RPMI8226 (cell line): ENCODE data around the gene ZNF628.

Experiments used
- DNase-seq: peaks from one replicate; pipeline ENCODE4 v3.0.0-alpha.2; 2015

Gene ZNF628

DNA sequence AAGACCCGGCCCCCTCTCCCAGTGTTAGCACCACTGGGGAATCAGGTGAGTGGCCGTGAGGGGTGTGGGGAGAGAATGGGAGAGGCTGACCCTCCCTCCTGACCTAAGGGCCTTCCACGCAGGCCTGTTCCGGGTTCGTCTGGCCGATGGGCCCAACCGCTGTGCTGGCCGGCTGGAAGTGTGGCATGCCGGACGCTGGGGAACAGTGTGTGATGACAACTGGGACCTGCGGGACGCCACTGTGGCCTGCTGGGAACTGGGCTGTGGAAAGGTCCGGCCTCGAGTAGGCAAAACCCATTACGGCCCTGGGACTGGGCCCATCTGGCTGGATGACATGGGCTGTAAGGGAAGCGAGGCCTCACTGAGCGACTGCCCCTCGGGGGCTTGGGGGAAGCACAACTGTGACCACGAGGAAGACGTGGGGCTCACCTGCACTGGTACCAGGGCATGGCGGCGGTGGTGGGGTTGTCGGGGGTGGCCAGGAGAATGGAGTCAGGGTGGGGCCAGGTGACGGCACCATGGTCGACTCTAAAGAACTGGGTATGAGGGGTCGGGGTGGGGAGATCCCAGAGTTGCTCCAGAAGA, 24.0 kb downstream of the ZNF628 start:
- no peak for DNase-seq

DNA sequence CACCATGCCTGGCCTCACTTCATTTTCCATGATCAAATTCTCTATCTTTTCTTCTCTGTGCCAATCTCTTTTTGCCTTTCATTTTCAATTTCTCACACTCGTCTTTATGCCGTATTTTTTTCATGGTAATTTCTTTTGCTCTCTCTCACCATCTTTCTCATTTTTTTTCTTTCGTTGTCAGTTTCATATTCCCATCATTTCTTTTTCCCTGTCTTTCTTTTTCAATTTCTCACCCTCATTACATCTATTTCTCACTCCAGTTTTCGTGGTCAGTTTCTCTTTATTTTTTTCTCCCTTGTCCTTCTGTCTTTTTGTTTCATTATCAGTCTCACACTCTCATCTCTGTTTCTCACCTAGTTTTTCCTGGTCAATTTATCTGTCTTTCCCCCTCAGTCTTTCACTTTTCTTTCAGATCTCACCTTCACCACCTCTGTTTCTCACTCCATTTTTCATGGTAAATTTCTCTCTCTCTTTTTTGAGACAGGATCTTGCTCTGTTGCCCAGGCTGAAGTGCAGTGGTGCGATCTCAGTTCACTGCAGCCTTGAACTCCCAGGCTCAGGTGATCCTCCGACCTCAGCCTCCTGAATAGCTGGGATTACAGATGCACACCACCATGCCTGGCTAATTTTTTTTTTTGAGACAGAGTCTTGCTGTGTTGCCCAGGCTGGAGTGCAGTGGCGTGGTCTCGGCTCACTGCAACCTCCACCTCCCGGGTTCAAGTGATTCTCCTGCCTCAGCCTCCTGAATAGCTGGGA, 26.0 kb downstream of the ZNF628 start:
- DNase-seq, result no peak

DNA sequence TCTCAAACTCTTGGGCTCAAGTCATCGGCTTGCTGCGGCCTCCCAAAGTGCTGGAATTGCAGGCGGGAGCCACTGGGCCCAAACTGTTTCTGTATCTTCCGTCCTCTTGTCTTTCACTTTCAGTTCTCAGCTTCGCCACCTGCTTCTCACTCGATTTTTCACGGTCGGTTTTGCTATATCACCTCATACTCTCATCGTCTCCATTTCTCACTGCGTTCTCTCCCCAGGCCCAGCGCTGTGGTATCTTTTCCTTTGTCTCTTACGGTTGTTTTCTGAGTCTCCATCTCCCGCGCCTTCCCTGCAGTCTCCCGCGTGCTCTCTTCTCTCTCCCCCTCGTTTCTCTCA, 26.7 kb downstream of the ZNF628 start:
- no peak for DNase-seq

GRCh38 chr19:55503502-55504251, 27.3 kb downstream of the ZNF628 start:
- DNase-seq, result peak; percentile 91

GRCh38 chr19:55504252-55504603, 27.8 kb downstream of the ZNF628 start:
- DNase-seq, result no peak

DNA sequence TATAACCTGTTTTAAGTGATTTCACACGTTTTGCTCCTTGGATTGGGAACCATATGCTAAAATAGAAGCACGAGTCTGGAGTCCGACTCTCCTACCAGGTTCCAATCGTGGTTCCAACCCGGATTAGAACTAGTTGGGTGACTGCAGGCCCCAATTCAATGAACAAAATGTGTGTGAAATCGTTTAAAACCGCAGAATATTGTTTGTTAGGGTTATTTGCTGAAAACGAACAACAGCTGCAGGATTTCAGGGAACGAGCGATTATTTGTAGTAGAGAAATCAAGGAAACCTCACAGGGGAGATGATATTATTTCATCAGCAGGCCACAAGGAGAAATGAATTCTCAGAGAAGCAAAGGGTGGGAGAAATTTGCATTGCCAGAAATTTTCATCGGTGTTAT, 28.6 kb downstream of the ZNF628 start:
- no peak for DNase-seq

DNA sequence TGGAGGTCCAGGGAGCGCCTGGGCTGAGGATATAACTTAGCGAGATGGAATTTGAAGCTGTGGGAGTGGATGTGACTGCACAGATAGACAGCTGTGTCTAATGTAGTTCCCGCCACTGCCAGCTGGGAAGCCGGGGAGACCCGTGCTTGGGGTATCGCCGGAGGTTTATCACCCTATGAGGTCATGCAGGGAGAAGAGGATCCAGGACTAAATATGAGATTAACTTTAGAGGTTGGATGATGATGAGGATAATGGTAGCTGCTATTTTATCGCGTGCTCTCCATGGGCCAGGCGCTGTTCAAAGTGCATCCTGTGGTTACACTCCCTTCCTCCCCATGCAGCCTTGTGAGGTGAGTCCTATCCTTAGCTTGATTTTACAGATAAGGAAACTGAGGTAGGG, 31.7 kb downstream of the ZNF628 start:
- no peak for DNase-seq

- peak; percentile 95 for DNase-seq
Observed at GRCh38 chr19:55516878-55517620, 40.6 kb downstream of the ZNF628 start.

DNA sequence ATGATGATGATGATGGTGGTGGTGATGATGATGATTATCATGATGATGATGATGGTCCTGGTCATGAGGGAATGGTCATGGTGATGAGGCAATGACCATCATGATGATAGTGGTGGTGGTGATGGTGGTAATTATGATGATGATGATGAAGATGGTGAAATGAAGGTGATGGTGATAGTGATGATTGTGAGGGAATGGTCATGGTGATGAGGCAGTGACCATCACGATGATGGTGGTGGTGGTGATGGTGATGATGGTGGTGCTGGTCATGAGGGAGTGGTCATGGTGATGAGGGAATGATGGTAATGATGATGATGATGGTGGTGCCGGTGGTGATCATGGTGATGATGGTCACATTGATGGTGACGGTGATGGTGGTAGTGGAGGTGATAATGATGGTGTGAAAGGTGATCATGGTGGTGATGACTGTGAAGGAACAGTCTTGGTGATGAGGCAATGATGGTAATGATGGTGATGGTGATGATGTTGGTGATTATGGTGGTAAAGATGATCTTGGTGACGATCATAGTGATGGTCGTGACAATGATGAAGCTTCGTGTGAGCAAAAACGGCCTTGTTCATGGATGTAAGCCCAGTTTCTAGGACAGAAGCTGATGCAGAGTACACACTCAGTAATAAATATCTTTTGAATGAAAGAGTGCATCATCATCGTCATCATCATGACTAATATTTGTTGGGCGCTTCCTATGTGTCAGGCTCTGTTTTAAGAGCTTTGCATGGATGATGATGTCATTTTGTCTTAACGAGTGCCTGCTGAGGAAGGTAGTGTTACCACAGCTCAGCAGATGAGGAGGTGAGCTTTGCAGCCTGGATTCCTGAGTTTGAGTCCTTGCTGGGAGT, 43.3 kb downstream of the ZNF628 start:
- no peak for DNase-seq

- no peak for DNase-seq
Observed at GRCh38 chr19:55520691-55521292, 44.4 kb downstream of the ZNF628 start.

DNA sequence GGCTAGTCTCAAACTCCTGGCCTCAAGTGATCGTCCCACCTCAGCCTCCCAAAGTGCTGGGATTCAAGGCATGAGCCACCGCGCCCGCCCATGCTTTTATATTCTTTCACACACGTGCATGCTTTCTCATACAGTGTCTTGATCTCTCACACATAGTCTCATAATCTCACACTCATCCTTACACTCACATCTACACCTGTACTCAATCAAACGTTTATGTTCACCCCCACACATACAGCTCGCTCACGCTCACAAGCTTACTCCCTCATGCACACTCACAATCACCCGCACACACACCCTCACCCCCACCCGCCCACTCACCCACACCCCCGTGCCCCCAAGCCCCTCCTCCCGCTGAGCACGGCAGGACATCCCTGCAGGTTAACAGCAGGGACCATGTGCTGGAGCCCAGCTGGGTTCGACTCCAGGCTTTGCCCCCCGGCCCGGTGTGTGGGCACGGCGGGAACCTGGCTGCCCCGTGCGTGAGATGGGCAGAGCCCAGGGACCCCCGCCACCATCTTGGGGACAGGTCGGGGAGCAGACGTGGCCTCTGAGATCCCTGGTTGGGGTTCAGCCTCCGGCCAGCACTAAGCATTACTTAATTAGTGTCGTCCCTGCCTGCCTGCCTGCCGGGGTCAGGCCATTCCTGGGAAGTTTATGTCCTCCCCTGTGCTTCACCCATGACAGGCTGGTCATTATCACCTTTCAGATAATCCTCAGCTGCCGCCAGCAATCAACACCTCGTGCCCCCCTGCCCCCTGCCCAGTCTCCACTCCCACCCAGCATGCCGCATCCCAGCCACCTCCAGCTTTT, 49.1 kb downstream of the ZNF628 start:
- no peak for DNase-seq

- DNase-seq, result peak; percentile 86
Observed at GRCh38 chr19:55526216-55527196, 50.1 kb downstream of the ZNF628 start.

DNA sequence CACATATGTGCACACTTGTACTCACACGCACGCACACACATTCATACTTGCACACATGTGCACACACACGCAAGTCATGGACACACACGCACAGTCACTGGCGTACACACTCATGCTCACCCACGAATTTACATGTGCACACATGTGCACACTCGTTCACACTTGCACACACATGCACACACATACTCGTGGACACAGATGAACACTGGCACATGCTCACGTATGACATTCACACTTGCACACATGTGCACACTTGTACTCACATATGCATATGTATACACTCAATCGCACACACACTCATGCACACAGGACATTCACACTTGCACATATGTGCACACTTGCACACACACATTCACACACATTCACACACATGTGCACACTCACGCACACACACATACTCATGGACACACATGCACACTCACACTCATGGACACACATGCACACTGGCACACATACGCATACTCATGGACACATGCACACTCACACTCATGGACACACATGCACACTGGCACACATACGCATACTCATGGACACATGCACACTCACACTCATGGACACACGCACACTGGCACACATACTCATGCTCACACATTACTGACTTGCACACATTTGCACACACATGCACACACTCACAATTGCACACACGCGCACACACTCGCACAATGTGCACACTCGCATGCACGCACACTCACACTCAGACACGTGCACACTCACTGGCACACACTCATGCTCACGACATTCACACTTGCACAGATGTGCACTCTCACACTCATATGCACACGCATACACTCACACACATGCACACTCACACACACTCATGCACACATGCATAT, 51.0 kb downstream of the ZNF628 start:
- no peak for DNase-seq

DNA sequence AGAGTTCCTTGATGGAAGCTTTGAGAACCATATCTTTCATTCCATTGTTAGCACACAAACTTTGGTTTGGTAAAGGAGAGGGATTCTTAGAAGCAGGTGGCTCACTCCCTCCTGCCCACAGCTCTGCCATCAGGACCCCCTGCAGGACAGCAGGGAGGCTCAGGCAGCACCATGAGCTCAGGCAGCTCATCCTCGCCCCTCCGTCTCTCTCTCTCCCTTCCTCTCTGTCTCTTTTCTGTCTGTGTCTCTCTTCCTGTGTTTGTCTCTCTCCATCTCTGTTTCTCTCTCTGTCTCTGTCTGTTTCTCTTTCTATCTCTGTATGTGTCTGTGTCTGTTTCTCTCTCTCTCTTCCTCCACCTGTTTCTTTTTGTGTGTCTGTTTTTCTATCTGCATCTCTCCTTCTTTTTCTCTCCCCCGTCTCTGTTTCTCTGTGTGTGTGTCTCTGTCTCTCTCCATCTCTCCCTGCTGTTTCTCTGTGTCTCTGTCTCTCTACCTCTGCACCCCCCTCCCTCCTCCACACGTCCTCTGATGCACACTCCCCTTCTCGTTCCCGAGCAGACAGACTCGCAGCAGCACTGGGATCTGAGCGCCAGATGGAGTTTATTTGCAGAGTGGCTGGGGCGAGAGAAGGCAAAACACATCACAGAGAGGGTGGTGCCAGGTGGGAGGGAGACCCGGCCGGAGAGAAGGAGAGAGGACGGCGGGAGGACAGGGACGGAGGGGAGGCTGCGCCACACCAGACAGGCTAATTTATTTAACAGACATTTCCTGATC, 51.8 kb downstream of the ZNF628 start:
- no peak for DNase-seq

GRCh38 chr19:55529636-55530234, 53.3 kb downstream of the ZNF628 start:
- no peak for DNase-seq

- DNase-seq, result no peak
Observed at GRCh38 chr19:55530996-55531395, 54.6 kb downstream of the ZNF628 start.
